PFSK-1 (cell line): Measurements from ENCODE around the gene TRIM46.

Experiments
- FOXP2 ChIP-seq: optimal IDR thresholded peaks from 2 replicates; pipeline ENCODE3; 2011; ENCODE audit warnings: borderline replicate concordance, control low read depth, inconsistent platforms; ENCODE audit not compliant: insufficient read depth; ENCODE audit errors: extremely low read length, extremely low read depth
- POLR2AphosphoS5 ChIP-seq: IDR thresholded peaks from 2 replicates; pipeline ENCODE4 v1.6.1; 2012; ENCODE audit warnings: low read depth, mild to moderate bottlenecking, control low read depth, low read length, moderate library complexity
- REST ChIP-seq, 2 experiments: IDR thresholded peaks; 2 replicates each; pipeline versions ENCODE4 v1.6.1 to v1.8.0; 2011 to 2012; ENCODE audit warnings: low read depth in 2 of 2, low read length in 2 of 2, control low read depth in 1 of 2, inconsistent platforms in 1 of 2, mild to moderate bottlenecking in 1 of 2, moderate library complexity in 1 of 2; ENCODE audit not compliant: insufficient read depth in 1 of 2
- TAF1 ChIP-seq: IDR thresholded peaks from 2 replicates; pipeline ENCODE4 v1.6.1; 2012; ENCODE audit warnings: low read length, control low read depth, borderline replicate concordance; ENCODE audit not compliant: insufficient read depth

- no peak for TF ChIP-seq REST (IDR thresholded peaks at IDR 0.05; ENCODE audit: insufficient read depth in 1 of 2, low read depth in 2 of 2, low read length in 2 of 2)
- no peak for TF ChIP-seq POLR2AphosphoS5
- TF ChIP-seq TAF1 = no peak
- no peak for TF ChIP-seq FOXP2
These were observed 48.1 kb upstream of the TRIM46 start for GRCh38 chr1:155125511-155125945.
